Esophagus muscularis mucosa (tissue), 4 donors: ENCODE measurements around the gene DIP2C. TPM values are rescaled to one million over a fixed set of nuclear protein-coding genes. Genes with fewer than 3 reads are reported as not detected.
"Not testable (repeated sequence)": the region's sequence is repeated elsewhere in the genome, so short reads cannot be mapped to it uniquely, and the experiment has no call there.

Experiments used
- DNase-seq: peaks from one replicate; pipeline ENCODE4 v3.0.0-alpha.2; 2017; ENCODE audit errors: extremely low spot score
- H3K27ac ChIP-seq, 4 donors: fragments of 200-600 bp; sonication (generic); replicated peaks in 1 of 4; 1 replicate in 3 of 4; 2 replicates in 1 of 4; pipeline ENCODE4 v1.5.1; 2016 to 2019; ENCODE audit warnings: mild to moderate bottlenecking in 1 of 4
- H3K27me3 ChIP-seq, 4 donors: fragments of 200-600 bp; sonication (generic); one replicate each; pipeline versions ENCODE4 v1.5.1 to v1.6.0; 2016 to 2019
- H3K36me3 ChIP-seq, 4 donors: fragments of 200-600 bp; sonication (generic); one replicate each; pipeline ENCODE4 v1.5.1; 2016 to 2019
- H3K4me1 ChIP-seq, 4 donors: fragments of 200-600 bp; sonication (generic); one replicate each; pipeline ENCODE4 v1.5.1; 2016 to 2019
- H3K4me3 ChIP-seq, 4 donors: fragments of 200-600 bp; sonication (generic); 1 replicate in 2 of 4; 2 replicates in 2 of 4; pipeline ENCODE4 v1.5.1; 2016 to 2019; ENCODE audit warnings: mild to moderate bottlenecking in 4 of 4, moderate library complexity in 1 of 4
- H3K9me3 ChIP-seq, 4 donors: fragments of 200-600 bp; sonication (generic); 1 replicate in 3 of 4; 2 replicates in 1 of 4; pipeline ENCODE4 v1.5.1; 2016 to 2019
- CTCF ChIP-seq, 3 experiments: fragments of 200-600 bp in 2 of 3; fragments of 450-650 bp in 1 of 3; sonication (generic) in 2 of 3; IDR thresholded peaks; one replicate each; pipeline ENCODE4 v1.5.1; 2017 to 2019; ENCODE audit warnings: antibody characterized with exemption in 3 of 3, mild to moderate bottlenecking in 2 of 3, moderate library complexity in 1 of 3
- EP300 ChIP-seq: sonication (generic); formaldehyde crosslinking; IDR thresholded peaks from one replicate; pipeline ENCODE4 v1.6.1; 2017; ENCODE audit warnings: antibody characterized with exemption
- POLR2A ChIP-seq: fragments of 450-650 bp; IDR thresholded peaks from one replicate; pipeline ENCODE4 v1.6.1; 2017; ENCODE audit warnings: antibody characterized with exemption, moderate library complexity, mild to moderate bottlenecking, low read depth
- POLR2AphosphoS5 ChIP-seq, 2 donors: sonication (generic); formaldehyde crosslinking; IDR thresholded peaks; one replicate each; pipeline ENCODE4 v1.6.1; 2017; ENCODE audit warnings: antibody characterized with exemption in 2 of 2
- WGBS: methylation state at CpG from one replicate; pipeline ENCODE4 v1.1.5; 2018; 5-methylcytosine and 5-hydroxymethylcytosine counted together
- intact Hi-C: fragments of 100-400 bp; cut with DNase I; formaldehyde crosslinking; loops from one replicate; pipeline ENCODE4 v1.15.1; 2023
- total RNA-seq, 4 donors: library from RNA; depleted of rRNA; stranded (reverse); fragments of >200 nt; gene quantifications; one replicate each; pipeline versions ENCODE4 v1.1.0 to v1.2.1, GENCODE V29; 2016

The DIP2C gene
- total RNA-seq, 4 donors from 2014 or later, result 38.6 to 66.4 (median 55.7) TPM

DNA sequence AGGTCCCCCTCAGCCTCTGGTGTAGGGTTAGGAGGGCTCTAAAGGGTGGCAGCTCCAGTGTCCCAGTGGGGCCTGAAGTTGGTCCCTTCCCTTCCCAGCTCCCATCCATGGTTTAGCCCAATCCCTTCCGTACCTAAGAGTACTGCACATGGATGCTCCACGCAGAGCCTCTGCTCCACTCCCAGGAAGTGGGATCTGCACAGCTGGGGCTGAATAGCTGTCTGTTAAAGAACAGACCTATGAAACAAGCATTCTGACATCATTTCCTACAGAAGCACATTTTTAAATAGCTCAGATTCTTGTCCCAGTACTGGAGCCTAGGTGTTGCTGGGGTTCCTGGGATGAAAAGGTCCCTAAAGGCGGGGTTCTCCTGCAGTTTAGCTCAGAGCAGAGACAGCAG, 418.3 kb downstream of the DIP2C start:
- DNase-seq, result no peak
- Histone ChIP-seq H3K9me3 (no peaks in the 10 kb centered on the region), H3K27ac (no peak overlapping the region), H3K27me3 (no peaks in the 10 kb centered on the region), H3K36me3 (peaks cover 0 to 25% (median 11%) of the 10 kb centered on the region in 4 donors), H3K4me1 (no peaks in the 10 kb centered on the region), H3K4me3 (no peak overlapping the region)
- intact Hi-C loops, result no loop called here
- WGBS, result 76% methylated on average over 3 of the region's 3 CpGs
- TF ChIP-seq CTCF (IDR thresholded peaks at IDR 0.05) (no peak), POLR2AphosphoS5 (IDR thresholded peaks at IDR 0.05) (no peak), EP300 (no peak), POLR2A (no peak)

DNA sequence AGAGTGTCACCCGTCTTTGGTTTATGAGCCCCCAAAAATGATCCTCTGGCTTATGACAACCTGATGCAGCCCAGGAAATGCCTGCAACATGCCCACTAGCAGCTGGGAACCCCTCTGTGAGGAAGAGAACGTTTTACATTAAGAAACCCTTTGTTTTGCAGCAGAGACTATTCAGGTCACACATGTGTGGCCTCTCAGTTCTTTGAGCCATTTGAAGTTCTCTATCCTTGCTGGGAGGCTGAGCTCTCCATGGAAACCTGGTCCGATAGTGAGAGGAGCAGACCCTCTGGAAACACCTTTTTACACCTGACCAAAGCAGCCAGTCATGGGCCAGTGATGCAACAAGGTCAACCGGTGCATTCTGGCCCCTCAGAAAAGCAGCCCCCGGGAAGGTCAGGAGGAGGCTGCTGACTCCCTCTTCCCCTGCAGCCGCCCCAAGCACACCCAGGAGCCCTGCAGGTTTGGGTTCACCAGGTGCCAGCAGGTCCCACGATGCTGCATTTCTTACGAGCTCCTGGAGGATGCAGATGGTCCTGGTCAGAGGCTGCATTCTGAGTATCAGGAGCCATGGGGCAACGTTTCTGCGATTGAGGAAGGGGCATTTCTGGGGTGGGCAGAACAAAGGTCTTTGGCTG, 419.9 kb downstream of the DIP2C start:
- Histone ChIP-seq H3K27me3 (no peaks in the 10 kb centered on the region), H3K4me3 (no peak overlapping the region), H3K4me1 (no peaks in the 10 kb centered on the region), H3K27ac (no peak overlapping the region), H3K9me3 (no peaks in the 10 kb centered on the region), H3K36me3 (peaks cover 0 to 11% (median under 1%) of the 10 kb centered on the region in 4 donors)
- DNase-seq, result no peak
- intact Hi-C loops, result no loop called here
- WGBS, result 61% methylated on average over 5 of the region's 10 CpGs
- TF ChIP-seq POLR2A, result no peak
- TF ChIP-seq CTCF (IDR thresholded peaks at IDR 0.05), result no peak
- no peak for TF ChIP-seq POLR2AphosphoS5 (IDR thresholded peaks at IDR 0.05)
- TF ChIP-seq EP300, result no peak

GRCh38 chr10:267705-268104, 421.8 kb downstream of the DIP2C start:
- H3K36me3 ChIP-seq, result peaks cover 0 to 3% (median 0%) of the 10 kb centered on the region in 4 donors
- 90% methylated on average over 11 of the region's 11 CpGs for WGBS
- intact Hi-C loops, result no loop called here
- no peaks in the 10 kb centered on the region for H3K4me1 ChIP-seq
- TF ChIP-seq POLR2A (no peak), POLR2AphosphoS5 (IDR thresholded peaks at IDR 0.05) (no peak), CTCF (IDR thresholded peaks at IDR 0.05) (no peak), EP300 (no peak)
- H3K4me3 ChIP-seq, result no peak overlapping the region
- no peaks in the 10 kb centered on the region for H3K27me3 ChIP-seq
- H3K27ac ChIP-seq, result no peak overlapping the region
- no peaks in the 10 kb centered on the region for H3K9me3 ChIP-seq
- DNase-seq, result no peak

DNA sequence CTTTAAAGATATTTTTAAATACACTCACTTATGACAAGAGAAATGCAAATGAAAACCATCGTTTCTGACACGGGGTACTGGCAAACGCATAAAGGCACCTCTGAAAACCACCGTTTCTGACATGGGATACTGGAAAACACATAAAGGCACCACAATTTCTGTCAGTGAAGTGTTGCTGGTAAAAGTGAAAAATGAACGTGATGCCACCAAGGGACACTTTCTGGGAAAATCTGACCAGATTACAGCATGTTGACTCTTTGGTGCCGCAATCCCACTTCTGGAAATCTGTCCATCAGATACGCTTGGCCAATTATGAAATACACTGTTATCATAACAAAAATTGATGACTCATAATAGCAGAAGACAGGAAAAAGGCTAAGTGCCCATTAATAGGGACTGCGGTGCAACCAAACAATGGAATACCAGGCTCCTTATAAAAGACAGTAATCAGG, 422.5 kb downstream of the DIP2C start:
- no peak for DNase-seq
- H3K4me3 ChIP-seq, result no peak overlapping the region
- H3K4me1 ChIP-seq, result no peaks in the 10 kb centered on the region
- intact Hi-C loops, result no loop called here
- no peak overlapping the region for H3K27ac ChIP-seq
- no peaks in the 10 kb centered on the region for H3K36me3 ChIP-seq
- TF ChIP-seq POLR2A (no peak), CTCF (IDR thresholded peaks at IDR 0.05) (no peak), EP300 (no peak), POLR2AphosphoS5 (IDR thresholded peaks at IDR 0.05) (no peak)
- no peaks in the 10 kb centered on the region for H3K27me3 ChIP-seq
- no peaks in the 10 kb centered on the region for H3K9me3 ChIP-seq
- 75% methylated on average over 8 of the region's 8 CpGs for WGBS

DNA sequence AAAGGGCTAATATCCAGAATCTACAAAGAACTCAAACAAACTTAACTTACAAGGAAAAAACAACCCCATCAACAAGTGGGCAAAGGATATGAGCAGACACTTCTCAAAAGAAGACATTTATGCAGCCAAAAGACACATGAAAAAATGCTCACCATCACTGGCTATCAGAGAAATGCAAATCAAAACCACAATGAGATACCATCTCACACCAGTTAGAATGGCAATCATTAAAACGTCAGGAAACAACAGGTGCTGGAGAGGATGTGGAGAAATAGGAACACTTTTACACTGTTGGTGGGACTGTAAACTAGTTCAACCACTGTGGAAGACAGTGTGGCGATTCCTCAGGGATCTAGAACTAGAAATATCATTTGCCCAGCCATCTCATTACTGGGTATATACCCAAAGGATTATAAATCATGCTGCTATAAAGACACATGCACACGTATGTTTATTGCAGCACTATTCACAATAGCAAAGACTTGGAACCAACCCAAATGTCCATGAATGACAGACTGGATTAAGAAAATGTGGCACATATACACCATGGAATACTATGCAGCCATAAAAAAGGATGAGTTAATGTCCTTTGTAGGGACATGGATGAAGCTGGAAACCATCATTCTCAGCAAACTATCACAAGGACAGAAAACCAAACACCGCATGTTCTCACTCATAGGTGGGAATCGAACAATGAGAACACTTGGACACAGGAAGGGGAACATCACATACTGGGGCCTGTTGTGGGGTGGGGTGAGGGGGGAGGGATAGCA, 423.5 kb downstream of the DIP2C start:
- H3K27ac ChIP-seq, DNase-seq: not testable (repeated sequence)

GRCh38 chr10:265074-265440, 424.4 kb downstream of the DIP2C start:
- H3K4me3 ChIP-seq, H3K36me3 ChIP-seq, intact Hi-C loops, H3K9me3 ChIP-seq, H3K4me1 ChIP-seq, DNase-seq, H3K27me3 ChIP-seq, H3K27ac ChIP-seq: not testable (repeated sequence)
- WGBS, result 98% methylated on average over 6 of the region's 6 CpGs

More for the DNA sequence above, 423.5 kb downstream of the DIP2C start:
- H3K27me3 ChIP-seq, intact Hi-C loops, H3K4me3 ChIP-seq, H3K9me3 ChIP-seq, H3K4me1 ChIP-seq, H3K36me3 ChIP-seq: not testable (repeated sequence)
- 86% methylated on average over 5 of the region's 5 CpGs for WGBS

GRCh38 chr10:264160-265073, 425.1 kb downstream of the DIP2C start:
- H3K36me3 ChIP-seq, result not testable (repeated sequence)
- WGBS, result 87% methylated on average over 9 of the region's 11 CpGs

More at GRCh38 chr10:264160-265073, 425.1 kb downstream of the DIP2C start:
- H3K4me3 ChIP-seq, DNase-seq, H3K27ac ChIP-seq, H3K27me3 ChIP-seq, H3K9me3 ChIP-seq, intact Hi-C loops, H3K4me1 ChIP-seq: not testable (repeated sequence)
